HG03520 (cell line): ENCODE data around the gene GSG1L.

Source experiments
- ATAC-seq: cut with Tn5 transposase; IDR thresholded peaks from one replicate; pipeline ENCODE4 v1.9.1; 2021; ENCODE audit warnings: mild to moderate bottlenecking, moderate library complexity; ENCODE audit not compliant: unreplicated experiment

Gene GSG1L

DNA sequence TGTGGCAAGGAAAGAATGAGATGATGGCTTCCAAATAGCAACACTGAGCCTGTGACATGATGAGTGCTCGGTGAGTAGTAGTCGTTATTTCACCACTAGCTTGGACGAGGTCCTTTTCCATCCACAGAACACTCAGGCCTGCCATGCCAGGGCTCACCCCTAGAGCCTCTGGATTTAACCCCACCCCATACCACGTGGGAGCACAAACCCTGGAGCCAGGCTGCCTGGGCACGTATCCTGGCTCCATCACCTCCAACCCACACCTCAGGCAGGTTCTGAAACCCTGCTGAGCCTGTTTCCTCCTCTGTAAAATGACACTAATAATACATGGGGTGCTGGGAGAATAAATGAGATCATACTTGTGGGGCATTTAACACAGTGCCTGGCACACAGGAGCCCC lies 321.2 kb downstream of the GSG1L start:
- ATAC-seq: no peak

DNA sequence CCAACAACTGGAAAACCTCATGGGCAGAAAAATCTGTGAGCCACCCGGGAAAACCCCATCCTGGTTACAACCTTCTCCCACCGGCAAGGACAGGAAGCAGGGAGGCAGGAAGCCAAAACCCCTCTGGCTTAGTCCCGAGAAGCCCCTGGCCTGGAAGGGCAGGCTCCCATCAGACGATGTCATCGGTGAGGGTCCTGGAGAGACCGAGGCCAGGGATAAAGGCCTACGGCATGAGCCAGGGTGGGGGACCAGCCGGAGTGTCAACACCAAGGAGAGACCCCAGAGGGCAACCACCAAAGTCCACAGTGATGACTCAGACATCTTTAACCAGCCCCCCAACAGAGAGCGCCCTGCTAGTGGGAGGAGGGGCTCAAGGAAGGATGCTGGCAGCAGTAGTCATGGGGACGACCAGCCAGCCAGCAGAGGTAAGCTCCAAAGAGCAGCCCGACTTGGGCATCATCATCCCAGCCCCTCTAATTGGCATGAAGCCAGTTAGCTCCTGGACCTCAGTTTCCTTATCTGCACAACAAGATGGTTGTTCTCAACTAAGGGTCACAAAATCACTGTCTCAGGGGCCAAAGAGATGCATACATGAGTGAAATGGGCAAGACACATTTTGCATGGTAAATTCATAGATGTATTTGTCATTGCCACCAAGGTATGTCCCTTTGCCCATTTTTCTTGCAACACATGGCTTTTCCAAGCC lies 322.9 kb downstream of the GSG1L start:
- no peak for ATAC-seq

DNA sequence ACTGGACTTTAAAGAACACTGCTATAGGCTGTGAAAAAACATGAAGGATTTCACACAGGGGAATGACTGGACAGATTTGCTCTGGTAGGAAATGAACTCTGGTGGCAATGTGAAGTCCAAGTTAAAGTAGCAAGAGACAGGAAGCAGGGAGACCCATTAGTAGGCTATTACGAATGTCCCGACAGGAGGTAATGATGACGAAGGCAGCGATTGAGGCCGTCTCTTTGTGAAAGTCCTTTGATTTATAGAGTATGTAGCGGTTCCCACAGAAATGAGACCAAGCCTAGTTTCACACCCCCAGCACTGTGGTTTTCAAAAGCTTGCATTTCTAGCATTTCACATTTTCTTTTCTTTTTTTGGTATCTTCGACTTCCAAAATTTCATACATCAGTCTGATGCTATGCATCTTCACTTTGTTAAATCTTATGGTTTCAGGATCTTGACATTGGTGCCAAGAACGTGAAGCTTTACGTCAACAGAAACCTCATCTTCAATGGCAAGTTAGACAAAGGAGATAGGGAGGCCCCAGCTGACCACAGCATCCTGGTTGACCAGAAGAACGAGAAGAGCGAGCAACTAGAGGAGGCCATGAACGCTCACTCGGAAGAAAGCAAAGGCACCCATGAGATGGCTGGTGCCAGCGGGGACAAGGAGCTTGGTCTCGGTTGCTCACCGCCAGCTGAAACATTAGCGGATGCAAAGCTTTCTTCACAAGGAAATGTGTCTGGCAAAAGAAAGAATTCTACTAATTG lies 323.7 kb downstream of the GSG1L start:
- no peak for ATAC-seq

DNA sequence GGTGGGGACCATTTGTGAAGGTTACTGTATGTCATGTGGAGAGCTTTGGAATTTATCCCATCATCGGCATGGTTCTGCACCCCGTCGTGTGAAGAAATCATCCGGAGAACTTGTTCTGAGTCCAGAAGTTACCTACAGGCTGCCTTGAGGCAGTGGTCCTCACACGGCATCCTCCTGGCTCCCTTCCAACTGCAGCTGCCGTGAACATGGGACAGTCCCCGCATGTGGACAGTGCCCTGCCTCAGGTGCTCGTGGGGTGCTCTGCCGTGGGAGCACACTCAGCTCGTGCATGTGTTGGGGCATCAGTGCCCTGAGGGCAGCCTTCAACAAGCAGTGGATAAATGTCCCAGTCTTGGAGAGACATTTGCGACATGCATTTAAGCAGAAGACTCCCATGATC lies 324.9 kb downstream of the GSG1L start:
- no peak for ATAC-seq
